Muscle layer of colon (tissue), 2 donors: Measurements from ENCODE around the gene MRPL20.
"Not testable (repeated sequence)": the region's sequence is repeated elsewhere in the genome, so short reads cannot be mapped to it uniquely, and the experiment has no call there.

ENCODE experiments used
- H3K27ac ChIP-seq: one replicate; pipeline ENCODE4 v1.7.0; 2013; ENCODE audit warnings: low read depth, mild to moderate bottlenecking, low read length, moderate library complexity
- H3K27me3 ChIP-seq, 2 donors: one replicate each; pipeline ENCODE4 v1.7.0; 2013; ENCODE audit warnings: low read length in 2 of 2, mild to moderate bottlenecking in 2 of 2; ENCODE audit not compliant: insufficient read depth in 2 of 2, control insufficient read depth in 1 of 2
- H3K36me3 ChIP-seq: one replicate; pipeline ENCODE4 v1.7.0; 2013; ENCODE audit warnings: mild to moderate bottlenecking, low read length; ENCODE audit not compliant: insufficient read depth
- H3K4me1 ChIP-seq: one replicate; pipeline ENCODE4 v1.7.0; 2013; ENCODE audit warnings: mild to moderate bottlenecking, low read length; ENCODE audit not compliant: insufficient read depth
- H3K4me3 ChIP-seq, 2 donors: one replicate each; pipeline ENCODE4 v1.7.0; 2013; ENCODE audit warnings: low read length in 2 of 2, low read depth in 1 of 2, mild to moderate bottlenecking in 1 of 2, moderate library complexity in 1 of 2
- H3K9ac ChIP-seq: one replicate; pipeline ENCODE4 v1.7.0; 2013; ENCODE audit warnings: low read length
- H3K9me3 ChIP-seq: one replicate; pipeline ENCODE4 v1.7.0; 2013; ENCODE audit warnings: mild to moderate bottlenecking, low read length
- donor health status: abdominal sarcoma.
- donor health status: Adenocarcinoma of cecum.

MRPL20 gene

GRCh38 chr1:1385931-1386330 lies 21.2 kb downstream of the MRPL20 start:
- no peaks in the 10 kb centered on the region for H3K9me3 ChIP-seq
- no peaks in the 10 kb centered on the region for H3K4me1 ChIP-seq
- H3K36me3 ChIP-seq = peaks cover 58% of the 10 kb centered on the region
- no peaks in the 10 kb centered on the region for H3K27me3 ChIP-seq
- no peak overlapping the region for H3K9ac ChIP-seq
- H3K4me3 ChIP-seq = no peak overlapping the region
- H3K27ac ChIP-seq = no peak overlapping the region

GRCh38 chr1:1385339-1385738 lies 21.8 kb downstream of the MRPL20 start:
- peaks cover 52% of the 10 kb centered on the region for H3K36me3 ChIP-seq
- H3K4me1 ChIP-seq, H3K27ac ChIP-seq, H3K4me3 ChIP-seq, H3K27me3 ChIP-seq, H3K9me3 ChIP-seq, H3K9ac ChIP-seq: not testable (repeated sequence)

GRCh38 chr1:1381294-1381693 lies 25.8 kb downstream of the MRPL20 start:
- Histone ChIP-seq H3K9ac (no peak overlapping the region), H3K36me3 (peaks cover 14% of the 10 kb centered on the region), H3K27ac (no peak overlapping the region), H3K9me3 (no peaks in the 10 kb centered on the region), H3K4me1 (no peaks in the 10 kb centered on the region), H3K27me3 (no peaks in the 10 kb centered on the region), H3K4me3 (no peak overlapping the region)

- Histone ChIP-seq H3K9me3 (no peaks in the 10 kb centered on the region), H3K27me3 (no peaks in the 10 kb centered on the region), H3K27ac (no peak overlapping the region), H3K4me1 (peaks cover 4% of the 10 kb centered on the region), H3K9ac (no peak overlapping the region), H3K4me3 (no peak overlapping the region), H3K36me3 (peaks cover 10% of the 10 kb centered on the region)
Measured at GRCh38 chr1:1380860-1381259, 26.2 kb downstream of the MRPL20 start.

- H3K4me1 ChIP-seq = peaks cover 13% of the 10 kb centered on the region
- H3K4me3 ChIP-seq = no peak overlapping the region
- H3K9me3 ChIP-seq = no peaks in the 10 kb centered on the region
- H3K27me3 ChIP-seq = no peaks in the 10 kb centered on the region
- H3K9ac ChIP-seq = no peak overlapping the region
- H3K27ac ChIP-seq = no peak overlapping the region
- H3K36me3 ChIP-seq = peaks cover 20% of the 10 kb centered on the region
Measured at GRCh38 chr1:1377540-1378205, 29.4 kb downstream of the MRPL20 start.

- no peaks in the 10 kb centered on the region for H3K9me3 ChIP-seq
- H3K27me3 ChIP-seq = no peaks in the 10 kb centered on the region
- peaks cover 20% of the 10 kb centered on the region for H3K36me3 ChIP-seq
- H3K27ac ChIP-seq = no peak overlapping the region
- no peak overlapping the region for H3K4me3 ChIP-seq
- no peak overlapping the region for H3K9ac ChIP-seq
- peaks cover 19% of the 10 kb centered on the region for H3K4me1 ChIP-seq
Measured at GRCh38 chr1:1376551-1377226, 30.4 kb downstream of the MRPL20 start.

GRCh38 chr1:1374929-1375662 lies 32.0 kb downstream of the MRPL20 start, which contains the start of gene AURKAIP1:
Gene AURKAIP1 (minus strand): TSS chr1:1375207. CDS start chr1:1374756, 451 bp downstream.
- Histone ChIP-seq H3K36me3 (peaks cover 14% of the 10 kb centered on the region), H3K27me3 (no peaks in the 10 kb centered on the region), H3K27ac (peak within 1 kb of the TSS; percentile 98), H3K4me3 (peak within 1 kb of the TSS; percentile 71 to 76), H3K9ac (peak within 1 kb of the TSS; percentile 53), H3K4me1 (peaks cover 23% of the 10 kb centered on the region), H3K9me3 (no peaks in the 10 kb centered on the region)

GRCh38 chr1:1374589-1374928 lies 32.5 kb downstream of the MRPL20 start:
- Histone ChIP-seq H3K27me3 (no peaks in the 10 kb centered on the region), H3K4me3 (peak overlapping the region; percentile 71 to 76), H3K36me3 (peaks cover 14% of the 10 kb centered on the region)

GRCh38 chr1:1373815-1374588 lies 33.1 kb downstream of the MRPL20 start:
- Histone ChIP-seq H3K27me3 (no peaks in the 10 kb centered on the region), H3K9ac (peak overlapping the region; percentile 53), H3K4me3 (peak overlapping the region; percentile 71 to 76), H3K36me3 (peaks cover 14% of the 10 kb centered on the region), H3K4me1 (peaks cover 23% of the 10 kb centered on the region), H3K9me3 (no peaks in the 10 kb centered on the region), H3K27ac (no peak overlapping the region)

More at GRCh38 chr1:1374589-1374928, 32.5 kb downstream of the MRPL20 start:
- Histone ChIP-seq H3K4me1 (peaks cover 23% of the 10 kb centered on the region), H3K9me3 (no peaks in the 10 kb centered on the region), H3K27ac (peak overlapping the region; percentile 98), H3K9ac (peak overlapping the region; percentile 53)

GRCh38 chr1:1373051-1373814 lies 33.9 kb downstream of the MRPL20 start:
- Histone ChIP-seq H3K27ac (no peak overlapping the region), H3K4me3 (no peak overlapping the region), H3K27me3 (no peaks in the 10 kb centered on the region), H3K9me3 (no peaks in the 10 kb centered on the region), H3K9ac (no peak overlapping the region), H3K4me1 (peaks cover 23% of the 10 kb centered on the region), H3K36me3 (peaks cover 14% of the 10 kb centered on the region)
